T-helper 2 cell treated with Interferon-gamma antibody and Interleukin-4, amounts not matched to agents 5 μg/mL and 100 μg/mL, for 36 hours (primary cell): ENCODE data around the gene ZNF217.
"Not testable (repeated sequence)": the region's sequence is repeated elsewhere in the genome, so short reads cannot be mapped to it uniquely, and the experiment has no call there.

Experiments used
- DNase-seq: peaks from one replicate; pipeline ENCODE4 v3.0.0; 2021; ENCODE audit warnings: low spot score
- H3K27ac Mint-ChIP-seq: one replicate; pipeline ENCODE4 v1.8.0; 2021; ENCODE audit warnings: mild to moderate bottlenecking, mixed read lengths
- H3K27me3 Mint-ChIP-seq: one replicate; pipeline ENCODE4 v1.8.0; 2021; ENCODE audit warnings: low read depth, mixed read lengths
- H3K36me3 Mint-ChIP-seq: one replicate; pipeline ENCODE4 v1.8.0; 2021; ENCODE audit warnings: low read depth, mixed read lengths
- H3K4me1 Mint-ChIP-seq: one replicate; pipeline ENCODE4 v1.8.0; 2021; ENCODE audit warnings: low read depth, mixed read lengths
- H3K4me3 Mint-ChIP-seq: one replicate; pipeline ENCODE4 v1.8.0; 2022; ENCODE audit warnings: mild to moderate bottlenecking, moderate library complexity, mixed read lengths
- H3K9me3 Mint-ChIP-seq: one replicate; pipeline ENCODE4 v1.8.0; 2021; ENCODE audit warnings: mixed read lengths

ZNF217 gene

DNA sequence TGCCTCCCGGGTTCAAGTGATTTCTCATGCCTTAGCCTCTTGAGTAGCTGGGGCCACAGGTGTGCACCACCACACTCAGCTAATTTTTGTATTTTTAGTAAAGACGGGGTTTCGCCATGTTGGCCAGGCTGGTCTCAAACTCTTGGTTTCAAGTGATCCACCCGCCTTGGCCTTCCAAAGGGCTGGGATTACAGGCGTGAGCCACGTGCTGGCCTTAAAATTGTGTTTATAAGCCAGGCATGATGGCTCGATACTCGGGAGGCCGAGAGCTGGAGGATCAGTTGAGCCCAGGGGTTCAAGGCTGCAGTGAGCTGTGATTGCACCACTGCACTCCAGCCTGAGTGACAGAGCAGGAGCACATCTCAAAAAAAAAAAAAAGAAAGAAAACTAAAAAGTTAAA is 27.0 kb downstream of the ZNF217 start:
- not testable (repeated sequence) for H3K9me3 Mint-ChIP-seq, H3K4me1 Mint-ChIP-seq, H3K4me3 Mint-ChIP-seq, DNase-seq, H3K27ac Mint-ChIP-seq, H3K27me3 Mint-ChIP-seq
- H3K36me3 Mint-ChIP-seq = peaks cover 52% of the 10 kb centered on the region

DNA sequence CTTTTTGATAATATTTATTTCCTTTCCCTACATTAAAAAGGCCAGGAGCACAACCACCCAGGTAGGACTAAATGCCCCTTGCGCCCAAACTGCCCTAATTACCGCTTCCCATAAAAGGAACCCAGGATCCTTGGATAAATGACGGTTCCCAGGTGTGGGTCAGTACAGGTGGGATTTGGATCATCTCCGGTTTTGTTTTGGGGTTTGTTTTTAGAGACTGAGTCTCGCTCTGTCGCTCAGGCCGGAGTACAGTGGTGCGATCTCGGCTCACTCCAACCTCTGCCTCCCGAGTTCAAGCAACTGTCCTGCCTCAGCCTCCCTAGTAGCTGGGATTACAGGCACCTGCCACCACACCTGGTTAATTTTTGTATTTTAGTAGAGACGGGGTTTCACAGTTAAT is 28.4 kb downstream of the ZNF217 start:
- Mint-ChIP-seq H3K36me3 (peaks cover 44% of the 10 kb centered on the region), H3K4me3 (no peak overlapping the region), H3K27me3 (no peaks in the 10 kb centered on the region), H3K9me3 (no peaks in the 10 kb centered on the region), H3K27ac (no peak overlapping the region), H3K4me1 (peaks cover 6% of the 10 kb centered on the region)
- no peak for DNase-seq

DNA sequence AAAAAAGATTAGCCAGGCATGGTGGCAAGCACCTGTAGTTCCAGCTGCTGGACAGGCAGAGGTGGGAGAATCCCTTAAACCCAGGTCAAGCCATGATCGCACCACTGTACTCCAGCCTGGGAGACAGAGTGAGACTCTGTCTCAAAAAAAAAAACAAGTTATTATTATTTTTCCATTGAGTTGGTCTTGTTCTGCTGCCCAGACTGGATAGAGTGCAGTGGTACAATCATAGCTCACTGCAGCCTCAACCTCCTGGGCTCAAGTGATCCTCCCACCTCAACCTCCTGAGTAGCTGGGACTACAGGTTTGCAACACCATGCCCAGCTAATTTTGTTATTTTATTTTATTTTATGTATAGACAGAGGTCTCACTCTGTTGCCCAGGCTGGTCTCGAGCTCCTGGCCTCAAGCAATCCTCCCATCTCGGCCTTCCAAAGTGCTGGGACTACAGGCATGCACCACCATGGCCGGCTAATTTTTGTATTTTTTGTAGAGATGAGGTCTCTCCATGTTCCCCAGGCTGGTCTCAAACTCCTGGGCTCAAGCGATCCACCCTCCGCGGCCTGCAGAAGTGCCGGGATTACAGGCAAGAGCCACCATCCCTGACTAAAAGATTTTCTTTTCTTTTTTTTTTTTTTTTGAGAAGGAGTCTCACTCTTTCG is 31.4 kb downstream of the ZNF217 start:
- peaks cover 26% of the 10 kb centered on the region for H3K36me3 Mint-ChIP-seq
- not testable (repeated sequence) for H3K27me3 Mint-ChIP-seq, DNase-seq, H3K4me3 Mint-ChIP-seq, H3K9me3 Mint-ChIP-seq, H3K27ac Mint-ChIP-seq, H3K4me1 Mint-ChIP-seq

GRCh38 chr20:53561505-53561904 is 32.1 kb downstream of the ZNF217 start:
- Mint-ChIP-seq H3K4me3 (no peak overlapping the region), H3K4me1 (no peaks in the 10 kb centered on the region), H3K27me3 (no peaks in the 10 kb centered on the region), H3K9me3 (no peaks in the 10 kb centered on the region), H3K27ac (no peak overlapping the region), H3K36me3 (peaks cover 23% of the 10 kb centered on the region)
- DNase-seq = no peak

DNA sequence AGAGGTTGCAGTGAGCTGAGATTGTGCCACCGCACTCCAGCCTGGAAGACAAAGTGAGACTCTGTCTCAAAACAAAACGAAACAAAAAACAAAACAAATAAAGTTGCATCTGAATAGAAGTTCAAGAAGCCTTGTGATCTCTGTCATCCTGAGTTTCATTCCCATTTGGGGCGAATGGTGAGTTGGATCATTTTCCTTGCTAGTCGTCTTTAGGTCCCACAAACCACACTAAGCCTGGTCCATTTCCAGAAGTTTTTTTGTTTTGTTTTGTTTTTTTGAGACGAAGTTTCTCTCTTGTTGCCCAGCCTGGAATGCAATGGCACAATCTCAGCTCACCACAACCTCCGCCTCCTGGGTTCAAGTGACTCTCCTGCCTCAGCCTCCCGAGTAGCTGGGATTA is 33.8 kb downstream of the ZNF217 start:
- H3K36me3 Mint-ChIP-seq = peaks cover 10% of the 10 kb centered on the region
- H3K27me3 Mint-ChIP-seq = no peaks in the 10 kb centered on the region
- no peaks in the 10 kb centered on the region for H3K4me1 Mint-ChIP-seq
- no peak for DNase-seq
- H3K4me3 Mint-ChIP-seq = no peak overlapping the region
- H3K27ac Mint-ChIP-seq = no peak overlapping the region
- no peaks in the 10 kb centered on the region for H3K9me3 Mint-ChIP-seq

DNA sequence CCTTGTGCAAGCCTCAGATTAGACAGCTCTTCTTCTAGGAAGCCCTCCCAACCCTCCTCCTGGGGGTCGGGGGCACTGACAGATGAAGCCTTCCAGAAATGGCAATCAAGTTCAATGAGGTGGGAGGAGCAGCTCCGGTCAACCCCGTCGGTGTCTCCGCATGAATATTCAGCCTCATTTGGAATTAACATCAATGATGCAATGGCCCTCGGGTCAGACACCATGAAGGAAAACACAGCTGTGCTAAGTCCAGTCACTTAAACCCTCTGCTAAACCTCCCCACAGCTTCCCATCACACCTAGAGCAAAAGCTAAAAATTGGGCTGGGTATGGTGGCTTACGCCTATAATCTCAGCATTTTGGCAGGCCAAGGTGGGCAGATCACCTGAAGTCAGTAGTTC is 36.5 kb downstream of the ZNF217 start:
- H3K9me3 Mint-ChIP-seq = no peaks in the 10 kb centered on the region
- H3K36me3 Mint-ChIP-seq = peaks cover 10% of the 10 kb centered on the region
- no peaks in the 10 kb centered on the region for H3K4me1 Mint-ChIP-seq
- no peak overlapping the region for H3K27ac Mint-ChIP-seq
- no peak for DNase-seq
- H3K4me3 Mint-ChIP-seq = no peak overlapping the region
- no peaks in the 10 kb centered on the region for H3K27me3 Mint-ChIP-seq

- Mint-ChIP-seq H3K4me3 (no peak overlapping the region), H3K27me3 (no peaks in the 10 kb centered on the region), H3K9me3 (no peaks in the 10 kb centered on the region), H3K36me3 (peaks cover 10% of the 10 kb centered on the region), H3K27ac (no peak overlapping the region), H3K4me1 (no peaks in the 10 kb centered on the region)
- DNase-seq = no peak
Measured at GRCh38 chr20:53556267-53556897, 37.3 kb downstream of the ZNF217 start.

DNA sequence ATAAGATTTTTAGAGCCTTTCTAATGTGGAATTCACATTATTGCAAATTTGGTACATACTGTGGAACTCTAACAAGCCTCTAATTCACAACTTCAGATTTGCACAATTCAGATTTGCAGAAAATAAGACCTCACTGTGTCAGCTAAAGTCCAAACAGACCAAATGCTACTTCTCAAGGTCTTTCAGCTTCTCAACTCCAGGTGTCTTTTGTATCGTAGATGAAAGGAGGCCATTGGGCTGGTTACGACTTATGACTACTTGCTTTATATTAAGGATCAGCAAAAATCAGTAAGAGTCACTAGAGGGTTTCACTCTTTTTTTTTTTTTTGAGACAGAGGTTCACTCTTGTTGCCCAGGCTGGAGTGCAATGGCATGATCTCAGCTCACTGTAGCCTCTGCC is 37.8 kb downstream of the ZNF217 start:
- H3K4me3 Mint-ChIP-seq = no peak overlapping the region
- DNase-seq = no peak
- no peaks in the 10 kb centered on the region for H3K27me3 Mint-ChIP-seq
- H3K9me3 Mint-ChIP-seq = no peaks in the 10 kb centered on the region
- H3K4me1 Mint-ChIP-seq = no peaks in the 10 kb centered on the region
- H3K36me3 Mint-ChIP-seq = peaks cover 7% of the 10 kb centered on the region
- no peak overlapping the region for H3K27ac Mint-ChIP-seq

GRCh38 chr20:53555081-53555480 is 38.6 kb downstream of the ZNF217 start:
- Mint-ChIP-seq H3K36me3 (peaks cover 5% of the 10 kb centered on the region), H3K4me3 (no peak overlapping the region), H3K9me3 (no peaks in the 10 kb centered on the region), H3K4me1 (no peaks in the 10 kb centered on the region), H3K27ac (no peak overlapping the region), H3K27me3 (no peaks in the 10 kb centered on the region)
- DNase-seq = no peak

- not testable (repeated sequence) for H3K27me3 Mint-ChIP-seq, H3K4me3 Mint-ChIP-seq, DNase-seq, H3K4me1 Mint-ChIP-seq, H3K27ac Mint-ChIP-seq, H3K9me3 Mint-ChIP-seq, H3K36me3 Mint-ChIP-seq
Measured at GRCh38 chr20:53552572-53552893, 41.1 kb downstream of the ZNF217 start.

- not testable (repeated sequence) for DNase-seq, H3K4me3 Mint-ChIP-seq, H3K9me3 Mint-ChIP-seq, H3K27ac Mint-ChIP-seq, H3K27me3 Mint-ChIP-seq, H3K36me3 Mint-ChIP-seq, H3K4me1 Mint-ChIP-seq
Measured at GRCh38 chr20:53551719-53552571, 41.7 kb downstream of the ZNF217 start.

- no peaks in the 10 kb centered on the region for H3K36me3 Mint-ChIP-seq
- DNase-seq = no peak
- H3K4me1 Mint-ChIP-seq = no peaks in the 10 kb centered on the region
- no peaks in the 10 kb centered on the region for H3K27me3 Mint-ChIP-seq
- no peaks in the 10 kb centered on the region for H3K9me3 Mint-ChIP-seq
- no peak overlapping the region for H3K4me3 Mint-ChIP-seq
- no peak overlapping the region for H3K27ac Mint-ChIP-seq
Measured at GRCh38 chr20:53550280-53551187, 43.1 kb downstream of the ZNF217 start.

- Mint-ChIP-seq H3K27me3 (no peaks in the 10 kb centered on the region), H3K4me1 (no peaks in the 10 kb centered on the region)
Measured at GRCh38 chr20:53547664-53548239, 45.9 kb downstream of the ZNF217 start.

More at GRCh38 chr20:53547664-53548239, 45.9 kb downstream of the ZNF217 start:
- H3K9me3 Mint-ChIP-seq = no peaks in the 10 kb centered on the region
- H3K36me3 Mint-ChIP-seq = no peaks in the 10 kb centered on the region
- H3K4me3 Mint-ChIP-seq = no peak overlapping the region
- DNase-seq = peak; percentile 22
- H3K27ac Mint-ChIP-seq = no peak overlapping the region
